CD4-positive, alpha-beta T cell treated with Interleukin-4 for 1 hour (primary cell): ENCODE results near the gene INPP5A.
"Not testable (repeated sequence)": the region's sequence is repeated elsewhere in the genome, so short reads cannot be mapped to it uniquely, and the experiment has no call there.

Experiments
- DNase-seq, 2 donors: peaks; one replicate each; pipeline ENCODE4 v3.0.0-alpha.2; 2020 to 2022

INPP5A gene

DNA sequence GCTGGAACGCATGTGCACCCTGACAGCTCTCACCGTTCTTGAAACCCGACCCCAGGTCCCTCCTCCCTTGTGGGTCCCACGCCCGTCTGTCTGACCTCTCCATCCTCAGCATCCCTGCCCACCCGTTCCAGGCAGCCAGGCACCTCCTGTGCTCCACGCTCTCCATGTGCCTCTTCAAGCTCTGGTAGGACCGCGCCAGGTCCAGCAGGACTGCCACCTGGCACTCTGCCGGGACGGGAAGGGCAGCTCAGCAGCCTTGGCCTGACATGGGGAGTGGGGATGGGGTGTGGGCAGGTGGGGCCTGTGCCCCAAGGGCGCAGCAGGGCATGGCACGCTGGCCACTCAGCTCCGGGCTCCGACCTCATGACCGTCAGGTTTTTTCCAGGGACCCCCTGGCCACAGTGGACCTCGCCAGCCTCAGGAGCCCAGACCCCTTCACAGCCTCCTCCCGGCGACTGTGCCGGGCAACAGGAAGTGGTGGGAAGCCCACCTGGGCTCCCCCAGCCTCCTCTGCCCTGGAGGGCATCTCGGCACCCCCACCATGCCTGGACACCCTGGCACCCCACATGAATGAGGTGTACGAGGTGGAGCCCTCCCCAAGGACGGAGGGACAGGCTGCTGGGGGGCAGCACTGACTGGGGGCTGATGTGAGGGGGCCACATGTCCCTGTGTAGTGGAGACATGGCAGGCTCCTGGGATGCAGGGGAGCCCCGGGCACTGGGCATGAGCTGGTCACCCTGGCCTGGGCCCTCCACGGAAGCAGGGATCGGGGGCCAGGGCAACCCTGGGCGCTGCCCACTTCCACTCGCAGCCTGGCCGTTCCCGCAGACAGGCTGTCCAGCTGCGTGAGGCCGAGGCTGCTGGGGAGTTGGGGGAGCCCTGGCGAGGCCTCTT lies 273.5 kb downstream of the INPP5A start:
- DNase-seq: no peak

DNA sequence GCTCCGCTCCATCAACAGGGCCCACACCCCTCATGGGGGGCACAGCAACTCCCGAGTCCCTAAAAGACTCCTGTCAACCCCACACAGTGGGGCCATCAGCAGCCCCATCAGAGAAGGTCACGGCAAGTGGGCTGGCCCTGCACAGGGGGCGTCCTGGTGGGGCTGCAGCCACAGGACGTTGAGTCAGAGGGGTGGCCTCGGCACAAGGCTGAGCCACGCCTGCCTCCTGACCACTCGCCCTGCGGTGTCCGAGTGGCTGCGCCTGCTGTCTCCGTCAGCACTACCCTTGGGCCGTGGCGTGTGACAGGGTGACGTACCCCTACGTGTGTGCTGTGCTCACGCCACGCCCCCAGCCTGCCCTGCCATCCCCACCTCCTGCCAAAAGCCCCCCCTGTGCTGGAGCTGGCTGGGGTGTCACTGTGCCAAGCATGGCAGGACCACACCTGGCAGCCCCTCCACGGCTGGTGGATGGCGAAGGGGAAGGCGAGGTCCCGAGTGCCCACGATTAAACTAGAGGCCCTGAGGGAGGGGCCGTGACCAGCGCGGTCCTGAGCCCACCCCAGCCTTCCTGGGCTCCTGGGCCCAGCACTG lies 274.4 kb downstream of the INPP5A start:
- DNase-seq: no peak

DNA sequence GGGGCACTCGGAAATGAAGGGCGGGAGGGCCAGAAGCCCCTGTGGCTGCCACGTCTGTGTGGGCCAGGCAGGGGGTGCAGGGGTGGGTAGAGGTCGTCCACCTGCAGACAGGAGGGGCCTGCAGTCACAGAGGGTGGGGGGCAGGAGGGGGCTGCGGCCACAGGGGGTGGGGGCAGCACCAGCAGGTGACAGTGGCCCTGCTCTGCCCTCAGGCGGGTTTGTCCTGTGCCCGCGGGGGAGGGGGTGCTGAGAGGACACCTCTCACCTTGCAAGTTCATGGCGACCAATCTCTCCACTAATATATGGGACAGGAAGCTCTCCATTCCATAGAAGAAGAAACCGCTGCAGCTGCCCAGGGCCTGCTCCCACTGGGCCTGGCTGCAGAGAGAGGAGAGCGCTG lies 274.9 kb downstream of the INPP5A start:
- no peak for DNase-seq

DNA sequence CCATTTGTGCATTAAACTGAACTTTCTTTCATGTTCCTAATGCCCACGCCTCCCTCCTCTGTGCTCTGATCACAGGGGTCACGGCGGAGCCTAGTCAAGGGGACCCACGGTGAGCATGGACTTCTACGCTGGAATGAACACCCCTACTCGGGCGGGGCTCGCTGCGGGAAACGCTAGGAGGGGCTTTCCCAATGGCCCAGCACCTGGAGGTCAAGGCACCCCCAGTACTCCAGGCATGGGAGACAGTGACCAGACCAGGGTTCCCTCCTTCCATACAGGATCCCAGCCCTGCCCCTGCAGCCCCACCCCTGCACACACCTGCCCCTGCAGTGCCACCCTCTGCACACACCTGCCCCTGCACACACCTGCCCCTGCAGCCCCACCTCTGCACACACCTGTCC lies 275.4 kb downstream of the INPP5A start:
- DNase-seq: no peak

DNA sequence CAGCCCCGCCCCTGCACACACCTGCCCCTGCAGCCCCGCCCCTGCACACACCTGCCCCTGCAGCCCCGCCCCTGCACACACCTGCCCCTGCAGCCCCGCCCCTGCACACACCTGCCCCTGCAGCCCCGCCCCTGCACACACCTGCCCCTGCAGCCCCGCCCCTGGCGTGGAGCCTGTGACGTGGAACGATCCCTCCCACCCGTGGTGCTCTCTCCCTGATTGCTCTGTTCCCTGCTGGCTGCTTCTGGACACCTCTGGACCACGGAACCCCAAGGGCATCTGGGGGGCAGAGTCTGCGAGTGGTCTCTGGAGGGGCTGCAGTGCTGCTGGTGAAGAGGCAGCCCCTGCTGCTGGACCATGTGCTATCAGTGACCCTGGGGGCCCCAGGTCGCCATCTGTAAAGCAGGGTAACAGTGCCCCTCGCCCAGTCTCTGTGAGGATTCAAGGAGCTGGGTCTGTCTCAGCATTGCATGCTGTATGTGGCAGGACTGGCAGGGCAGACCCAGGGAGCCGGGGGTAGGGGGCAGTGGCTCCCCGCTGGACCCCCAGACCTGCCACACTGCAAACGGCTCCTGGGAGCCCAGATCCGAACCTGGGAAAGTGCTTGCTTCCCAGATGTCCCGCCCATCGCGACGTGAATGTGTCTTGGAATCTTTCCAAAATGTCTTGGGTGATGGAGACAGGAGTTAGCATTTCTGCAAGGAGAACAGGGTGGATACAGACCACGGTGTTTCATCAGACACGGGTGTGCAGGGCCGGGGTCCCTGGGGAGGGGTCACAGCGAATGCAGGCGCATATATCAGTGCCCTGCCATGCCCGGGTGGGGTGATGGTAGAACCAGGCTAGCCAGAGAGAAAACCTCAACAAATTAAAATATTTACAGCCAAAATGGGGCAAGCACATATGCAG lies 276.2 kb downstream of the INPP5A start:
- DNase-seq: no peak

DNA sequence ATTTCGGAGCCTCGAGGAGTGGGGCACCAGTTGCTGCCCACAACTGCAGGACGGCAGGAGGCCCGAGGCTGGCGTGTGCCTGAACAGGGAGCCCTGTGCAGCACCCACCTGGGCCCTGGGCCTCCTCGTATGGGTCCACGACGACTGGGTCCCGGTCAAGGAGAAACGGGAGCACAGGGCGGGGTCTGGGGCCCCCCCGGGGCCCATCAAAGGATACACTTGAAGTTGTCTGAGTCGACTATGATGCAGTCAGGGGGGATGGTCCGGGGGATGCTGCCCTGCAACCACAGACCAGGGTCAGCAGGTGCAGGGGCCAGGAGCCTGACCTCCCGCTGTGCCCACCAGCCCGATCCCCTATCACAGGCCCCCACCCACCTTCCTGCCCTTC lies 276.9 kb downstream of the INPP5A start:
- DNase-seq: no peak

DNA sequence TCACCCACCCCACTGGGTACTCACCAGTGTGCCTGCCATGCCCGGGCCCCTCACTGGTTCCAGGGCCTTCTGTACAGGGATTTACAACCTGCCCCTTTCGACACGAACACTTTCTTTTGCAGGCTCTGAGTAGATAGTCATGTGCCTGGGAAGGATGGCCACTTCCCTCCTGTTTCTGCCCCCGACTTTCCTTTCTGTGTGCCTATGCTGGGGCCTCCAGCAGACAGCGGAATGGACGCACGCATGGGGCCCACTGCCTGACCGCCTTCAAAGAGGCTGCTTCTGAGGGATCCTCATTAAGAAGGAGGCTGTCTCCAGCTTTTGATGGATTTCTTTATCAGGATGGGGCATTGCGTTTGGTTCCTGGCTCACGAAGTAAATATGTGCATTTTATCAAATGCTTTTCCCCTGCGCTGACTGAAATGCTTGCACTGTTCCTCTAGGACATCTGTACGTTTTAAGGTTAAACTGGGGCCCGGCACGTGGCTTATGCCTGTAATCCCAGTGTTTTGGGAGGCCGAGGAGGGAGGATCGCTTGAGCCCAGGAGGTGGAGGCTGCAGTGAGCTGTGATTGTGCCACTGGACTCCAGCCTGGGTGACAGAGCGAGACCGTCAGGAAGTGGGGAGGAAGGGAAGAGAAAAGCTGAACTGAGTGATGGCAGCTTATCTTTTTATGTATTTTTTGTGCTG lies 277.7 kb downstream of the INPP5A start:
- DNase-seq: no peak

DNA sequence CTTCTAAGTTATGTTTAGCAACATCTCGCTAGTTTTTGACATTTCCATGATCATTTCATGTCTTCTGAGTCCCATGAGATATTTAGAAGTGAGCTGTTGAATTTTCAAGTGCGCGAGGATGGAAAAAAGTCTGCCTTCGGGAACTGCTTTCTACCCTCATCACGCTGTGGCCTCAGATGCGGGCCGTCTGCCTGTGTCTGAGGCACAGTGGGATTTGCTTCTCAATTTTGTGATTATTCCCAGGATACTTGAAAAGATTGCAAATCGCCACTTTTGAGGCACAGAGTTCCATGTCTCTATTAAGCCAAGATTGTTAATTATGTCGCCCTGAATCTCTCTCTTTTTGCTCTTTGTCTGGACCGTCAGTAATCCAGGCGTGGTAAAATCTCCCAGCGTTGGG lies 279.1 kb downstream of the INPP5A start:
- no peak for DNase-seq

DNA sequence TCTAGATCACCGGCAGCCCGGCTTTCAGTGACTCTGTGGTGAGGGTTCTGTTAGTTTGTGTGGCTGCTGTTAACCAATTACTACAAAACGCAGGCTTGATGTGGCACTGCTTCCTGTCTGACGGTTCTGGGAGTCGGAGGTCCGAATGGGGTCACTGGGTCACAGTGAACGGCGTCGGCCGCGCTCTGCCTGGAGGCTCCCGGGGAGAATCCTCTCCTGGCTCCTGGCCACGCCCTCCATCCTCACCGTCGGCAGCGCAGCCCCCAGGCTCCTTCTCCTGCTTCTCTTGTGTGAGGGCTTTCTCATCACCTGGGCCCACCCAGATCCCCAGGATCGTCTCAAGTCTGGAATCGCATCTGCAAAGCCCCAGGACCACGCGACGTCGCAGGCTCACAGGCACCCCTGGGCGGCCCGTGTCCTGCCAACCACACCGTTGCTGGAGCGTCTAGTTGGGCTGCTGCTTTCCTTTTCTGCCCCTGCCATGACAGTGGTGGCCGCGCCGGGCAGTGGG lies 280.2 kb downstream of the INPP5A start:
- no peak for DNase-seq

DNA sequence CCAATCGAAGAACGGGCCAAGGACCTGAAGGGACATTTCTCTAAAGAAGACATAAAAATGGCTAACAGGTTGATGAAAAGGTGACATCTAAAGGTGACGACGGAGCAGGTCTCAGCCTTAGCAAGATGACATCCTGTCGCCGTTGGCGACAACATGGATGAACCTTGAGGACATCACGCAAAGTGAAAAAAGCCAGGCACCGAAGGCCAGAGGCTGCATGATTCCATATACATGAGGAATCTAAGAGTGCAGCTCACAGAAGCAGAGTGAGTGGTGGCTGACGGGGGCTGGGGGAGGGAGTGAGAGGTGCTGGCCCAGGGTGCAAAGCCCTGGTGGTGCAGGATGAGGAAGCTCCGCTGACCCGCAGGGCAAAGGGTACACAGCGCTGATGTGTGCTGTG lies 282.5 kb downstream of the INPP5A start:
- DNase-seq: no peak

DNA sequence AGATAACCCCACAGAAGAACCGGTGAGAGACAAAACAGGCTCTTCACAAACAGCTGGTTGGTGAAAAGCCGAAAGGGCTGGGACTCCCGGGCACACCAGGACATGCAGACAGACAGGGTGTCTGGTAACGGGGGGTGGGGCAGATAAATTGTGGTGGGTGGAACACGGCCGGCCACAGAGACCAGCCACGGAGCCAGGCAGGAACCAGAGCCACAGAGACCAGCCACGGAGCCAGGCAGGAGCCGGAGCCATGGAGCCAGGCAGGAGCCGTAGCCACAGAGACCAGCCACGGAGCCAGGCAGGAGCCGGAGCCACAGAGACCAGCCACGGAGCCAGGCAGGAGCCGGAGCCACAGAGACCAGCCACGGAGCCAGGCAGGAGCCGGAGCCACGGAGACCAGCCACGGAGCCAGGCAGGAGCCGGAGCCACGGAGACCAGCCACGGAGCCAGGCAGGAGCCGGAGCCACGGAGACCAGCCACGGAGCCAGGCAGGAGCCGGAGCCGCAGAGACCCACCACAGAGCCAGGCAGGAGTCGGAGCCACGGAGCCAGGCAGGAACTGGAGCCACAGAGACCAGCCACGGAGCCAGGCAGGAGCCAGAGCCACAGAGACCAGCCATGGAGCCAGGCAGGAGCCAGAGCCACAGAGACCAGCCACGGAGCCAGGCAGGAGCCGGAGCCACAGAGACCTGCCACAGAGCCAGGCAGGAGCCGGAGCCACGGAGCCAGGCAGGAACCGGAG lies 288.4 kb downstream of the INPP5A start:
- not testable (repeated sequence) for DNase-seq

DNA sequence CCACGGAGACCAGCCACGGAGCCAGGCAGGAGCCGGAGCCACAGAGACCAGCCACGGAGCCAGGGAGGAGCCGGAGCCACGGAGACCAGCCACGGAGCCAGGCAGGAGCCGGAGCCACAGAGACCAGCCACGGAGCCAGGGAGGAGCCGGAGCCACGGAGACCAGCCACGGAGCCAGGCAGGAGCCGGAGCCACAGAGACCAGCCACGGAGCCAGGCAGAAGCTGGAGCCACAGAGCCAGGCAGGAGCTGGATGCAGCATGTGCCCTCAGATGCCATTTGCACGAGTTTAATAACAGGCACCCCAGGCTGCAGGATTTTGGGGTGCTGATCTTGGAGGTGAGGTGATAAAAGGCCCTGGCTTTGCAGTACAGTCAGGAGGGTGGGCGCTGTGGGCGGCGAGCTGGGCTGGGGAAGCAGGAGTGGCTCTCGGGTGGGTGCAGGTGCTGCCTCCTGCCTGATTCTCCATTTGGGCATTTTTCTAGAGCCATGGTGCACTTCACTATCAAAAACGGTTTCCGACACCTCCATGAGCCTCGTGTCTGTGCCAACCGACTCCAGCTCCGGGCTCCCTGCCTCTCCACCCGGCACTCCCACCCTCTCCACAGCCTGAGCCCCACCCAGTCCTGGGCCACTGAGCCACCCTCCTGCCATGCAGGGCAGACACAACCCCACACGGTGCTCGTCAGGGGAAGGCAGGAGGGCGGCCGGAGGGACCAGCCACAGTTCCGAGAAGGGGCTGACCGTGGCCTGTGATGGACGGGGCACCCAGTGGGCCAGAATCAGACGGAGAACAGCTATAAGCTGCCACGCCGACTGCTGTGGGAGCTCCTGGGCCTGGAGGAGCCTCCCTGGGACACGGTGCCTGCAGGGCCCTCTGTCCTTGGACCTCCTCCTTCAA lies 289.2 kb downstream of the INPP5A start:
- DNase-seq: no peak

DNA sequence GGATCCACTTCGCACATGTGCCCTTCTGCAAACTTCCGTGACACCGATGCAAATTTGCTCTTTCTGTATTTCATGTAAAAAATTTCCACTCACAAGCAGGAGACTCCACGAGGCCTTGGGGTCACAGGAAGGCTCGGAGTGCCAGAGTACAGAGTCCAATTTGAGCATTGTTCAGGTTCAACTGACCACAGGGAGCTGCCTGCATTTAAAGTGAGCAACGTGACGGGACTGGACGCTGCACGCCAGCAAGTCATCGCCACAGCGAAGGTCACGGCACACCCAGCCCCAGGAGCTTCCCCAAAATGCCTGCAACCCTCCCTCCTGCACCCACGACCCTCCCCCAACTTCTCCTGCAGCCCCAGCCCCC lies 289.8 kb downstream of the INPP5A start:
- no peak for DNase-seq

DNA sequence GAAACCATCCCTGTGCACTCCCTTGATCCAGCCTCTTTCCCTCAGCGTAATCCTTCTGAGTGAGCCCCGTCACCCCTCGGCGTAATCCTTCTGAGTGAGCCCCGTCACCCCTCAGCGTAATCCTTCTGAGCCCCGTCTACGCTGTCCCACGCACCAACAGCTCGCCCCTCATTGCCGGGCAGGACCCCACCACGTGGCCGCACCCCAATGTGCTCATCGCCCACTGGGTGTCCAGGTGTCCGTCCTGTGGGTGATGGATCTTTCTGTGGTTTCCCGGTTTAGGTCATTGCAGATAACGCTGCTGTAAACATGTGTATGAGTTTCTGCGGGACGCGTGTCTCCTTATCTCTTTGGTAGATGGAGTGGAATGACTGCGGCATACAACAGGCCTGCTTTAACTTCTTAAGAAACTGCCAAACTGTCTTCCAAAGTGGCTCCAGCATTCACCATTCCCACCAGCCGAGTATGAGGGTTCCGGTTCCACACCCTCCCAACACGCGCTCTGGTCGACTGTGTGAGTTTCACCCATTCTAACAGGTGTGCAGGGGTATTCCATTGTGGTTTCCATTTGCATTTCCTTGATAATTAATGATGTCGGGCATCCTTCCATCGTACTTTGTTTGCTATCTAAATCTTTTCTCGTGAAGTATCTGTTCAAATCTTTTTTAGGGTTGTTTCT lies 290.4 kb downstream of the INPP5A start:
- no peak for DNase-seq

DNA sequence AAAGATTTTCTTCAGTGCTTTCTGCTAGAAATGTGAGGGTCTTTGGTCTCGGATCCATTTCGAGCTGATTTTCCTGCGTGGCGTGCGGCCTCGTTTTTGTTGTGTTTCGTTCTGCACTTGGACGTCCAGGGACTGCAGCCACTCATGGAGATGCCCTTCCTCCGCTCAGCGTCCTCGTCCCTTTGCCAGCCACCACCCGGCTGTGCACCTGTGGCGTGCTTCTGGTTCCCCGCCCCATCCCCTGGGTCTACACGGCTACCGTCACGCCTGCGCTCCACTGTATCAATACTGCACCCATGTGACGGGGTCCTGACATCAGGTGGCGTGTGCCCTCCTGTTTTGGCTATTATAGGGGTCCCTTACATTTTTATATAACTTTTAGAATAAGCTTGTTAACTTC lies 291.1 kb downstream of the INPP5A start:
- no peak for DNase-seq

DNA sequence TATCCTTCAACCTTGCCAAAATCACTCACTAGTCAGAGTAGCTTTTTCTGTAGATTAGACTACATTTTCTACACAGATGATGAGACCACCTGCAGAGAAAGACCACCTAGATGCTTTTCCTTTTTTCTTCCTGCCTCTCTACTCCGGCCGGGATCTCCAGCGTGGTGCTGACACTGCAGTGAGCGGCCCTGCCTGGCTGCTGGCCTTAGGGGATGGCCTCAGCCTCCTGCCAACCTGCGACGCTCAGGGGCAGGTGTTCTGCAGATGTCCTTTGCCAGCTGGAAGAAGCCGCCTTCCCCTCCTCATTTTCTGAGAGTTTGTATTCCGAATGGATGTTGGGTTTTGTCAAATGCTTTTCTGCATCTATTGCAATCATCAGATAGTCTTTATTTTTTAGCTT lies 291.8 kb downstream of the INPP5A start:
- no peak for DNase-seq

DNA sequence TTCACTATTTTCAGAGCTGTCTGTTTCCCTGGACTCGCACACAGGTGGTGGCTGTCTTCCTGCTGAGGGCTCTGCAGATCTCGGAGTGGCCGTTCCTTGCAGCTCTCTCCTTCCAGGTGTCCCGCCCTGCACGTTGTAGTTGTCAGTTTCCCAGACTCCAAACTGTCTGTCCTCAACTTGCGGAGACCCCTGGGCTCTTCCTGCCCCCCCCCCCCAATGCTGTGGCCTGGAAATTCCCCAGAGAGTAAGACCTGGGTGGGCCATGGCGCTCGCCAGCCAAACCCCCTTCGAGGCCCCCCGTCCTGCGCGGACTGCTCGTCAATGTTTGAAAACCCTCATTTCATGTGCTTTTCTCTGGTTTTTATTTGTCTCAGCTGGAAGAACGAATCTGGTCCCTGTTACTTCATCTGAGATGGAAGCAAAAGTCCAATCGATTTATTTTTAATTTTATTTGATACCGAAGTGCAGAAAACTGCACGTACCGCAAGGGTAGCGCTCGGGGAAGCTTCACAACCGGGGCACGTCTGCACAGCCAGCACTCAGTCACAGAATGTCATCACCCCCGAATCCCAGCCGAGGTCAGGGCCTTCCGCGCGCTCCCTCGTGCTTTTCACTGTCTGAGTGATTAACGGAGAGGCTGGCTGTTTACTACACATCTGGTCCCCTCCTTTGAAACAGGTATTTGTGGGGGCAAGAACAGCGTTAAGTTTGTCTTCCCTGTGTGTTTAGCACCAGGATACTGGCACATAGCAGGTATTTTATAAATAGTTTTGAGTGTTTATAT lies 294.8 kb downstream of the INPP5A start:
- DNase-seq: no peak
